NB4 (cell line): ENCODE data around the gene UNC93B1.

Experiments used
- DNase-seq: peaks from one replicate; pipeline ENCODE4 v3.0.0; 2010; ENCODE audit warnings: low read depth
- H3K4me3 ChIP-seq: one replicate; pipeline ENCODE4 v1.5.1; 2011; ENCODE audit warnings: mild to moderate bottlenecking, low read depth, low read length, moderate library complexity
- CTCF ChIP-seq: IDR thresholded peaks from one replicate; pipeline ENCODE4 v1.5.1; 2012; ENCODE audit warnings: low read depth, low read length
- MAX ChIP-seq: IDR thresholded peaks from 2 replicates; pipeline ENCODE4 v1.6.1; 2011; ENCODE audit warnings: low read depth, low read length
- MYC ChIP-seq: IDR thresholded peaks from 2 replicates; pipeline ENCODE4 v1.6.1; 2011; ENCODE audit warnings: low read depth, low read length
- POLR2A ChIP-seq: IDR thresholded peaks from 2 replicates; pipeline ENCODE4 v1.6.1; 2011; ENCODE audit warnings: mild to moderate bottlenecking; ENCODE audit not compliant: insufficient read length; ENCODE audit errors: extremely low read depth

UNC93B1 gene

GRCh38 chr11:68040101-68040956 is 36.4 kb upstream of the UNC93B1 start:
- TF ChIP-seq MYC (no peak), POLR2A (no peak), CTCF (no peak), MAX (no peak; the same call in 1 of the 2 replicates)
- peak overlapping the region; percentile 89 for H3K4me3 ChIP-seq
- peak; percentile 94 for DNase-seq

GRCh38 chr11:68039526-68040086 is 35.7 kb upstream of the UNC93B1 start:
- H3K4me3 ChIP-seq: peak overlapping the region; percentile 89
- no peak for DNase-seq

GRCh38 chr11:68038718-68039525 is 35.0 kb upstream of the UNC93B1 start, which contains the start of gene TCIRG1:
TSS of gene TCIRG1 (plus strand) at chr11:68039025. CDS start at chr11:68041272, 2,247 bp downstream.
- peak; percentile 52; the same call in 1 of the 2 replicates for TF ChIP-seq MYC
- TF ChIP-seq MAX: 0 out of 2 replicates have a peak, but pooled peaks have one; percentile 21
- TF ChIP-seq POLR2A: peak; percentile 69
- TF ChIP-seq CTCF: no peak
- peak; percentile 88 for DNase-seq

More at GRCh38 chr11:68039526-68040086, 35.7 kb upstream of the UNC93B1 start:
- TF ChIP-seq MYC: no peak

GRCh38 chr11:68038226-68038717 is 34.4 kb upstream of the UNC93B1 start:
- TF ChIP-seq CTCF: no peak
- no peak for TF ChIP-seq MAX
- TF ChIP-seq MYC: no peak
- TF ChIP-seq POLR2A: no peak
- peak overlapping the region; percentile 89 for H3K4me3 ChIP-seq
- DNase-seq: no peak

More at GRCh38 chr11:68038718-68039525, 35.0 kb upstream of the UNC93B1 start, which contains the start of gene TCIRG1:
- peak within 1 kb of the TSS; percentile 89 for H3K4me3 ChIP-seq

- no peak for DNase-seq
- TF ChIP-seq POLR2A (no peak), CTCF (no peak), MYC (no peak), MAX (no peak)
- no peak overlapping the region for H3K4me3 ChIP-seq
These were observed 33.7 kb upstream of the UNC93B1 start for GRCh38 chr11:68037411-68038225.
